Measurements from ENCODE around the gene LPP.

DNA sequence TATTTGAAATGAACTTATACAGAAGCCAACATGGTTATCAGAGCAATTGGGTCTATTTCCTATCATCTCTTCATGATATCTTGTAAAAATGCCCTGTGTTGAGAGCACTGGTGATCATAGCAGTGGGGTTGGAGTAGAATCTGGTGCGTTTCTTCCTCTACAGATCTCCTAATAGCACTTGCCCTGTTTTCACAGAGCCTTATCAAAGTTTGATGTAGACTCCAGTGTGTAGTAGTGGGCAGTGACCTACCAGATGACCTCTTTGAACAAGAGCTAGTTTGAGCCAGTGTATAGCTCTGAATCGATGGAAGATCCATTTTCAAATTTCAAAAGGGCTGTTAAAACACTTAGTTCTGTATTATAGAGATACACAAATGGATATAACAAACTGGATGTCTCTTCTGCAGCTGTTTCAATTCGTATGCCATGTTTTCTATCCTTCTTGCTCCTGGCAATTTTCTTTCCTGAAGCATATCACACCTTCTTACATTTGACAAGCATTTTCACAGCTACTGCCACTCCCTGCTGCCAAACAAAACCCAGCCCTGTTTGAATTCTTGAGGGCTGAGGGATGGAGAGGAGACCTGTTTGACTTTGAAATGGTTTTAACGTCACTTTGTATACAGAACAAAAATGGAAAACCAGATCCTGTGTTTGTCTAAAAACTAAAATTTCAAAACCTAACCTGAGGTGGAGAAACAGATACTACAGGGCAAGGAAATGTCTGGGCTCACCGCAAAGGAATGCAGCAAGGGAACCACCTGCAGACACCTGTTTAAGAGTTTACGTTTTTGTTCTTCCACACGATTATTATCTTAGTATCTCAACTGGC is 663.4 kb downstream of the LPP start:
- TF ChIP-seq, protein P1, sequence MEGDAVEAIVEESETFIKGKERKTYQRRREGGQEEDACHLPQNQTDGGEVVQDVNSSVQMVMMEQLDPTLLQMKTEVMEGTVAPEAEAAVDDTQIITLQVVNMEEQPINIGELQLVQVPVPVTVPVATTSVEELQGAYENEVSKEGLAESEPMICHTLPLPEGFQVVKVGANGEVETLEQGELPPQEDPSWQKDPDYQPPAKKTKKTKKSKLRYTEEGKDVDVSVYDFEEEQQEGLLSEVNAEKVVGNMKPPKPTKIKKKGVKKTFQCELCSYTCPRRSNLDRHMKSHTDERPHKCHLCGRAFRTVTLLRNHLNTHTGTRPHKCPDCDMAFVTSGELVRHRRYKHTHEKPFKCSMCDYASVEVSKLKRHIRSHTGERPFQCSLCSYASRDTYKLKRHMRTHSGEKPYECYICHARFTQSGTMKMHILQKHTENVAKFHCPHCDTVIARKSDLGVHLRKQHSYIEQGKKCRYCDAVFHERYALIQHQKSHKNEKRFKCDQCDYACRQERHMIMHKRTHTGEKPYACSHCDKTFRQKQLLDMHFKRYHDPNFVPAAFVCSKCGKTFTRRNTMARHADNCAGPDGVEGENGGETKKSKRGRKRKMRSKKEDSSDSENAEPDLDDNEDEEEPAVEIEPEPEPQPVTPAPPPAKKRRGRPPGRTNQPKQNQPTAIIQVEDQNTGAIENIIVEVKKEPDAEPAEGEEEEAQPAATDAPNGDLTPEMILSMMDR (IDR thresholded peaks at IDR 0.05), result no peak
- TF ChIP-seq ZFX (IDR thresholded peaks at IDR 0.05; ENCODE audit: borderline replicate concordance), result no peak

Data from 22Rv1 (cell line).